GM19372 (cell line): ENCODE measurements around the gene STRN3.
"Not testable (repeated sequence)": the region's sequence is repeated elsewhere in the genome, so short reads cannot be mapped to it uniquely, and the experiment has no call there.

Source experiments
- ATAC-seq: cut with Tn5 transposase; IDR thresholded peaks from one replicate; pipeline ENCODE4 v1.9.1; 2021; ENCODE audit warnings: mild to moderate bottlenecking, low read depth, moderate library complexity; ENCODE audit not compliant: unreplicated experiment

Gene STRN3

GRCh38 chr14:30925254-30925653 lies 100.9 kb downstream of the STRN3 start:
- ATAC-seq: no peak

DNA sequence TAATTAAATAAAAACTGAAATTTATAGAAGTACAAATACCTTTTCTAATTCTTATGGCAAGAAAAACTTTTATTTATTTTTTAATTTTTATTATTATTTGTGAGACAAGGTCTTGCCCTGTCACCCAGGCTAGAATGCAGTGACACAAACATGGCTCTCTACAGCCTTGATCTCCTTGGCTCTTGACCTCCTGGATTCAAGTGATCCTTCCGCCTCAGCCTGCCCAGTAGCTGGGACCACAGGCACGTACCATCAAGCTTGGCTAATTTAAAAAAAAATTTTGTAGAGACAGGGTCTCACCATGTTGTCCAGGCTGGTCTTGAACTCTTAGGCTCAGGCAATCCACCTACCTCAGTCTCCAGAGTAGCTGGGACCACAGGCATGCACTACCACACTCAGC lies 104.4 kb downstream of the STRN3 start:
- ATAC-seq: no peak

GRCh38 chr14:30921305-30921704 lies 104.9 kb downstream of the STRN3 start:
- no peak for ATAC-seq

GRCh38 chr14:30915596-30915995 lies 110.6 kb downstream of the STRN3 start:
- no peak for ATAC-seq

- no peak for ATAC-seq
Measured at GRCh38 chr14:30914812-30915211, 111.4 kb downstream of the STRN3 start.

- no peak for ATAC-seq
Measured at GRCh38 chr14:30908826-30909225, 117.4 kb downstream of the STRN3 start.

- no peak for ATAC-seq
Measured at GRCh38 chr14:30907659-30908057, 118.5 kb downstream of the STRN3 start.

GRCh38 chr14:30906752-30907658 lies 119.2 kb downstream of the STRN3 start:
- ATAC-seq: no peak

- no peak for ATAC-seq
Measured at GRCh38 chr14:30903285-30904124, 122.7 kb downstream of the STRN3 start.

- ATAC-seq: not testable (repeated sequence)
Measured at GRCh38 chr14:30897121-30897520, 129.1 kb downstream of the STRN3 start.

DNA sequence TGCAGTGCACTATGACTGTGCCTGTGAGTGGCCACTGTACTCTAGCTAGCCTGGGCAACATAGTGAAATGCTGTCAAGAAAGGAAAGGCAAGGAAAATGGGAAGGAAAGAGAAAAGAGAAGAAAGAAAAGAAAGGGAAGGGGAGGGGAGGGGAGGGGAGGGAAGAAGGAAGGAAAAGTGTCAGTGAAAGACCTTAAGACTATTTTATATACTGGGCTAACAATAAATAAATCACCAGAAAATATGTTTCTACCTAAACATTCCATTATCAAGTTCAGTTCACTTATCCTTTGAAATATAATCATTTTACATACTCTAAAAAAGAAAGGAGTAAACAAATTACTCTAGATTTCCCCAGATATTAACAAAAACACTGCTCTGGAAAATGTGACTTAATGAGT lies 129.7 kb downstream of the STRN3 start:
- no peak for ATAC-seq

DNA sequence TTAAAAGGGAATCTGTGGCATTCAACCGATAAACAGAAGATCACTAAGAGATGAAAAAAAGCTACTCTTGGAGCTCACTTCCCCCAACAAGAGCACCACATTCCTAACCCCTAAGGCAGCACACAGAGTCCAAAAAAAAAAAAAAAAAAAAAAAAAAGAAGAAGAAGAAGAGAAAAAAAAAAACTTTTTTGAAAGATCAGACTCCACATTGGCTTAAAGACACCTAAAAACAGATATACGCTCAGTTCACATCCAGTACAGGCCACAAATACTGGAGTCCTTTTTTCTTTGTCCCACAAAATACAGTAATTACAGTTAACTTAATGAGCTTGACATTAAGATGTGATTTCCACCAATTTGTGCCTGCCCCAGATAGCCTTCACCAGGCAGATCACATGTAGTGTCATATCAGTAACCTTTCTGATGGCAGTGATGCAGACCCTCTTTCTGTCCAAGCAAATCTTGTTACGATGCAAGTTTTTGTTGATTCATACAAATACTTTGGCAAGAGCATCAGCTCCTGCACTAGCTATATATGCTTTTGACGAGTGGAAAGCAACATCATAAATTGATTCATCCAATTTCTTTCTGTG lies 131.2 kb downstream of the STRN3 start:
- no peak for ATAC-seq

DNA sequence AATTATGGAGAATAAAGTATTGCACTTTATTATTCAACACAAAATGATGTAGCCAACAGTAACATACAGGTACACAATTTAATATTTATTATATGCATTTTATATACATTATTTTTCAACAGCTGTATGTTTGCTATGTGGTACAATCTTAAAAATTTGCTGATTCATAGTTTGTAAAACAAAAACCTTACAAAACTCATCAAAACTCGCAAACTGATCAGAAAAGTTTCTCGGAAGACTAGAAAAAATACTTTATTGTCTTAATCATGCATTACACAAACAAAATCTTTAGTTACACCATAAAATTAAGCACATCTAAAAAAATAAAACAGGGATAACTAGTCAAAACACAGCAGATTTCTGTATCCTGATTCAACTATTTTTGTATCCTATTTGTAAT lies 132.4 kb downstream of the STRN3 start:
- ATAC-seq: no peak

GRCh38 chr14:30889244-30889594 lies 137.0 kb downstream of the STRN3 start:
- no peak for ATAC-seq

DNA sequence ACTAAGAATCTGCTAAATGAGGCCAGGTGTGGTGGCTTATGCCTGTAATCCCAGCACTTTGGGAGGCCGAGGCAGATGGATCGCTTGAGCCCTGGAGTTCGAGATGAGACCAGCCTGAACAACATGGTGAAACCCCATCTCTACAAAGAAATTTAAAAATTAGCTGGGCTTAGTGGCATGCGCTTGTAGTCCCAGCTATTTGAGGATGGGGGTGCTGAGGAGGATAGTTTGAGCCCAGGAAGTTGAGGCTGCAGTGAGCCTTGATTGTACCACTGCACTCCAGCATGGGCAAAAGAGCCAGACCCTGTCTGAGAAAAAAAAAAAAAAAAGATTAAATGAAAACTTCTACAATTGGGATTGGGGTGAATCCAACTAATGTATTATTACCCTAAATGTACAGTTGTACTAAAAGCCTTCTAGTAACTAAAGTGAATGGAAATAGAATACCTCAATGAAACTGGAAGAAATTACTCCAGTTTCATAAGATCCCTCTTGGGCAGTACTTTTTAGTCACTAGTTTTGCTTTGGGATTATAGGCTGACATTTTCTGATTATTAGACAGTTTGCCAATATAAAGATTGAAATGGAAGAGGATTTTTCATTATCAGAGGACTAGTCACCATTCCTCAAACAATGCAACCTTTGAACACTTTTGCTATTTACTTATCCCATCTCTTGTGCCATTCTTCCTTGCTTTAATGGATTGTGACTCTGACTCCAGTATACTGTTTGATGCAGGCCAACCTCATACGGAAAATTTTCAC lies 137.5 kb downstream of the STRN3 start:
- no peak for ATAC-seq

DNA sequence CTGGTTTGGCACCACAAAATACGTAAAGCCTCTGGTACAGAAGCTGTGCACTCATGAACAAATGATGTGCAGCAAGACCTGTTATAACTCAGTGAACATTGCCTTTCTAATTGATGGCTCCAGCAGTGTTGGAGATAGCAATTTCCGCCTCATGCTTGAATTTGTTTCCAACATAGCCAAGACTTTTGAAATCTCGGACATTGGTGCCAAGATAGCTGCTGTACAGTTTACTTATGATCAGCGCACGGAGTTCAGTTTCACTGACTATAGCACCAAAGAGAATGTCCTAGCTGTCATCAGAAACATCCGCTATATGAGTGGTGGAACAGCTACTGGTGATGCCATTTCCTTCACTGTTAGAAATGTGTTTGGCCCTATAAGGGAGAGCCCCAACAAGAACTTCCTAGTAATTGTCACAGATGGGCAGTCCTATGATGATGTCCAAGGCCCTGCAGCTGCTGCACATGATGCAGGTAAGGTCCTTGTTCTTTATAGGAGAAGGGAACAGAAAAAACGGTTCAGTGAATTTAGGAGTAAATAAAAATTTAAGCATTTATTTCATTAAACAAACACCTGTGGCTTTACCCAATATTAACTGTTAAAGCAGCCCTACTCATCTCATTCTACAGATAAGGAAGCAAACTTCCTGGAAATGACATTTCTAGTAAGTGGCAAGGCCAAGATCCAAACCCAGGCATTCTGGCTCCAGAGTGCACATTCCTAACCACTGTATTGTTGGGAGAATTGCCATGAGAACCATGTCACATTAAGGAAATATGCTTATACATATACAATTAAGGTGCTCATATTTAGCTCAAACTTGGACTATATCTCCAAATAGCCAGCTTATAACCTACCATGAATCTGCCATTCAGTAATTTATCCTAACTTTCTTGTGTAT lies 140.1 kb downstream of the STRN3 start:
- ATAC-seq: no peak

DNA sequence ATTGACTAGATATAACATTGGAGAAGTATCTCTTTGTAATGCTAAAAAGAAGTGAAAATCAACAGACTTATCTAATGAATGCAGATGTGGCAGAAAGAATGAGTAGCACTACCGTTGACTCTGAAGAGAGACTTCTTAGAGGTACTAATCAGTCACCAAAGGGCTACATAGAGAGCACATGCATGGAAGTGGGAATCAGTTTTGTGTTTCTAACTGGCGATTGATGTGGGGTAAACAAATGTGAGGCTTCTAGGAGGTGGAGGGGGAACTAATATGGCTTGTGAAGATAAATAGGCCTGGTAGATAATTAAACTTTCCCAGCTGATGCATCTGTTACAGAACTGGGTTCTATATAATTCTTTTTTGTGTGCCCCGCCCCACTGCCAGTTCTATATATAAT lies 141.3 kb downstream of the STRN3 start:
- no peak for ATAC-seq

- ATAC-seq: no peak
Measured at GRCh38 chr14:30883508-30884294, 142.5 kb downstream of the STRN3 start.

DNA sequence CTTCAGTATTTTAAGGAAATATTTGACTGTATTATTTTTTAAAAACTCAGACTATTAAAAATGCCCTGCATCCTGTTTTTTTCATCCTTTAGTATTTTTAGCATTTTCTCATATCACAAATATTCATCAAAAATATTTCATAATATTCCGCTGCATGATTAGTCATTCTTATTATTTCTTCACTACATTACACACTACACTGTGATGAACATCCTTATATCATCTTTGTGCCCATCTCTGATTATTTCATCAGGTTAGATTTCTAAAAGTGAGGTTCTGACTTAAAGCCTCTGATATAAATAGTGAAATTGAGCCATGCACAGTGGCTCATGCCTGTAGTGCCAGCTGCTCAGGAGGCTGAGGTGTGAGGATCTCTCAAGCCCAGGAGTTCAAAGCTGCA lies 143.7 kb downstream of the STRN3 start:
- no peak for ATAC-seq
